ENCODE data around the gene CHST3. TPM values are rescaled to one million over a fixed set of nuclear protein-coding genes. Genes with fewer than 3 reads are reported as not detected.
"Not testable (repeated sequence)": the region's sequence is repeated elsewhere in the genome, so short reads cannot be mapped to it uniquely, and the experiment has no call there.

CHST3 gene
- polyA plus RNA-seq, 4 donors = 0.22 to 7.7 (median 2.5) TPM

DNA sequence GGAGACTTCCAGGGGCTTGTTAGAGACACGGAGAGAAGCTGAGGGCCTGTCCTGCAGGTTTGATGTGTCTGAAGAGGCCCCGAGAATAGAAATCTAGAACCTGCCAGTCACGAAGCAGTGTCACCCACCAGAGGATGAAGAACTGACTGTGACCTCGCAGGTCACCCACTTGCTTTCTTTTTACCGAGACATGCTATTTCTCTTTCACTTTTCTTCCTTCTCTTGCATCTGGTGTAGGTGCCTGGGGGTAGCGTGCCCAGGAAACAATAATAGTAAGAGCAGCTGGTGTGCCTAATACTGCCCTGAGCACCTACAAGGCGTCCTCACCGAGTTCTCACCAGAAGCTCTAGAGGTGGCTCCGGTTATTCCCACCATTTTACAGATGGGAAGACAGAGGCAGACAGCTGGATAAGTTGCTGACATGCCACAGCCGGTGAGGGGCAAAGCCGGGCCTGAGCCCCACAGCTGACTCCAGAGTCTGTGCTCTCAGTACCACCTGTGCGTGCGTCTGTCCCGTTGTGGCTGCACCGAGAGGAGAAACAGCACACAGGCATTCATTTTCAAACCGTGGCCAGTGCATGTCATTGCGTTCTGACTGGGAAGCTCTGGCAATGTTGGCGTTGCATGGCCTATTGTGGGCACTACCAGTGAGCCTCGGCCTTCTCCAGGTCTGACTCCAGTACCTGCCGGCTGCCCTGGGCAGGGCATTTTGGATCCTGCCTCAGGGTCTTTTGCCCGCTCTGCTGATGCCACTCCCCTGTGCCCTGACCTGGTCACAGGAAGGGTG, 7.8 kb downstream of the CHST3 start:
- Histone ChIP-seq H3K9me3 (ENCODE audit: control insufficient read depth in 2 of 2, insufficient read depth in 1 of 2, low read depth in 1 of 2, low read length in 1 of 2) (no peaks in the 10 kb centered on the region), H3K4me1 (ENCODE audit: control insufficient read depth in 3 of 3, insufficient read depth in 2 of 3, low read depth in 1 of 3, low read length in 2 of 3) (peaks cover 0 to 4% (median 2%) of the 10 kb centered on the region in 3 donors), H3K27me3 (ENCODE audit: control insufficient read depth in 3 of 3, insufficient read depth in 3 of 3, low read length in 3 of 3) (no peaks in the 10 kb centered on the region), H3K36me3 (ENCODE audit: control insufficient read depth in 3 of 3, insufficient read depth in 2 of 3, low read depth in 1 of 3, low read length in 3 of 3) (peaks cover 0 to 12% (median 0%) of the 10 kb centered on the region in 3 donors), H3K4me3 (ENCODE audit: low read depth in 1 of 3, low read length in 3 of 3) (no peak overlapping the region), H3K27ac (ENCODE audit: low read depth in 1 of 3, low read length in 2 of 3) (no peak overlapping the region)
- WGBS, 3 donors = 82 to 83% (median 82%) methylated on average over 21 of the region's 21 CpGs
- no peak for DNase-seq
- FAIRE-seq = no peak

DNA sequence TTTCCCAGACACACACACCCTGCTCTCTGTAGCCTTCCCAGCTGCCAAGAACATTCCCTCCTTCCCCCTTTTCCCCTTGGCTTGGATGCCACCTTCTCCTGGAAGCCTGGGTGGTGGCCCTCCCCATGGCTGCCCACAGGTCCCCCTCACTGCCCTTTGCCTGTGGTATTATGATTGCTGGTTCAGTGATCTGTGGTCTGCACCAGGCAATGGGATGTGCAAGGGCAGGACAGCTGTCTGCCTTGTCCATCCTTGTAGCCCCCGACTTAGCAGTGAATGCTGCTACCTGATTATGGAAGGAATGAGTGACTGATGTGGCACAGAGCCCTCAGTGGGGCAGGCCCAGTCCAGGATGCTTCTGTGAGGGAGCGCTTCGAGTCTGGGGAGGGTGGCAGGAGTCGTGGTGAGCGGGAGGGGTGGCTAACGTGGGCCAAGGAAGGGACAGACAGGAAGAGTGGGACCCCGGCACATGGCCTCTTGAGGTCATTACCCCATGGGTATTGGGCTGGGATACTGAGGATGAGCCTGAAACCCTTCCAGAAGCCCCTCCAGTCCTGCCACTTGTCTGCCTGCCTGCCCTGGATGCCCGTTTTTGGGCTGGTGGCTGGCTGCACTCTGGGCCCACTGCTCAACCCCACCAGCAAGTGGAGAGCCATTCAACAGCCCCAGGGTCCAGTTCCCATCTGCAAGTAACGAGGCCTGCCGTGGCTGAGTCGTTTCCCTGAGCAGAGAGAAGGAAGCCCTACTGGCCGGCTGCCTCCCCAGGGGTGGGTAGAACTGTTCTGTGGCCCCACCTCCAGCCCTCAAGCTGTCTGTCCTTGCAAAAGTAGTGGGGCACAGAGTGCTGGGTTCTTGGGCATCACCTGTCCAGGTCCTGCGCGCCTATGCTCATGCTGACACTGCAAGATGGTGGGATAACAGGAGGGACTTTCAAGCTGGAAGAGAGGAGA, 8.8 kb downstream of the CHST3 start:
- H3K4me1 ChIP-seq (ENCODE audit: control insufficient read depth in 3 of 3, insufficient read depth in 2 of 3, low read depth in 1 of 3, low read length in 2 of 3) = peaks cover 0 to 4% (median 2%) of the 10 kb centered on the region in 3 donors
- WGBS, 3 donors = 82 to 89% (median 89%) methylated on average over 13 to 14 of the region's 14 CpGs
- H3K9me3 ChIP-seq (ENCODE audit: control insufficient read depth in 2 of 2, insufficient read depth in 1 of 2, low read depth in 1 of 2, low read length in 1 of 2) = no peaks in the 10 kb centered on the region
- no peak overlapping the region for H3K27ac ChIP-seq (ENCODE audit: low read depth in 1 of 3, low read length in 2 of 3)
- H3K4me3 ChIP-seq (ENCODE audit: low read depth in 1 of 3, low read length in 3 of 3) = no peak overlapping the region
- H3K36me3 ChIP-seq (ENCODE audit: control insufficient read depth in 3 of 3, insufficient read depth in 2 of 3, low read depth in 1 of 3, low read length in 3 of 3) = peaks cover 0 to 12% (median 0%) of the 10 kb centered on the region in 3 donors
- FAIRE-seq = no peak
- no peak for DNase-seq
- no peaks in the 10 kb centered on the region for H3K27me3 ChIP-seq (ENCODE audit: control insufficient read depth in 3 of 3, insufficient read depth in 3 of 3, low read length in 3 of 3)

DNA sequence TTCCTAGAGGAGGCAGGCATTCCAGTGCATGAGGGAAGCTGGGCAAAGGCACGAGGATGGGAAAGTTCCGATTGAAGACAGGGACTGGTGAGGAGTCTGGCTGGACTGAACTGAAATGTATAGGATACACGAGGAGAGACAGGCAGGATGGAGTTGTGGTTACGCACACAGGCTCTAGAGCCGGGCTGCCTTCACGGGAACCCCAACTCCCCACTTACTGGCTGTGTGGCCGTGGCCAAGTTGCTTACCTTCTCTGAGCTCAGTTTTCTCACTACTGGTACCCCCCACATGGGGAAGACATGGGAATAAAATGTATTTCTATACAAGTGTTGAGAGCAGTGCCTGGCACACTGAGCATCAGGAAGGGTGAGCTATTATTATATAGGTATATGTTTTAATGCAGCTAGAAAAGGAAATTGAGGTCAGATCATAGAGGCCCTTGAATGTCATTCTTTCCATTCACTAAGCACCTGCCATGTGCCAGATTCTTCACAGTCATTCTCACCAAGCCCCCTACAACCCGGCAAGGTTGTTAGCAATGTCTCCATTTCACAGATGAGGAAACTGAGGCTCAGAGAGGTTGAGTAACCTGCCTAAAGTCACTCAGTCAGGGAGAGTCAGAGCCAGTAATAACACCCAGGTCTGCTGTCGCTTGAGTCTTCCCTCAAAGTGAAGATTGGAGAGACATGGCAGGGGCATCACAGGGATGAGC, 9.7 kb downstream of the CHST3 start:
- no peaks in the 10 kb centered on the region for H3K27me3 ChIP-seq (ENCODE audit: control insufficient read depth in 3 of 3, insufficient read depth in 3 of 3, low read length in 3 of 3)
- H3K9me3 ChIP-seq (ENCODE audit: control insufficient read depth in 2 of 2, insufficient read depth in 1 of 2, low read depth in 1 of 2, low read length in 1 of 2) = no peaks in the 10 kb centered on the region
- H3K27ac ChIP-seq (ENCODE audit: low read depth in 1 of 3, low read length in 2 of 3) = no peak overlapping the region
- no peak overlapping the region for H3K4me3 ChIP-seq (ENCODE audit: low read depth in 1 of 3, low read length in 3 of 3)
- 77 to 84% (median 84%) methylated on average over 9 of the region's 9 CpGs for WGBS, 3 donors
- peaks cover 0 to 4% (median 2%) of the 10 kb centered on the region in 3 donors for H3K4me1 ChIP-seq (ENCODE audit: control insufficient read depth in 3 of 3, insufficient read depth in 2 of 3, low read depth in 1 of 3, low read length in 2 of 3)
- FAIRE-seq (no peak), DNase-seq (no peak)
- H3K36me3 ChIP-seq (ENCODE audit: control insufficient read depth in 3 of 3, insufficient read depth in 2 of 3, low read depth in 1 of 3, low read length in 3 of 3) = peaks cover 0 to 12% (median 0%) of the 10 kb centered on the region in 3 donors

DNA sequence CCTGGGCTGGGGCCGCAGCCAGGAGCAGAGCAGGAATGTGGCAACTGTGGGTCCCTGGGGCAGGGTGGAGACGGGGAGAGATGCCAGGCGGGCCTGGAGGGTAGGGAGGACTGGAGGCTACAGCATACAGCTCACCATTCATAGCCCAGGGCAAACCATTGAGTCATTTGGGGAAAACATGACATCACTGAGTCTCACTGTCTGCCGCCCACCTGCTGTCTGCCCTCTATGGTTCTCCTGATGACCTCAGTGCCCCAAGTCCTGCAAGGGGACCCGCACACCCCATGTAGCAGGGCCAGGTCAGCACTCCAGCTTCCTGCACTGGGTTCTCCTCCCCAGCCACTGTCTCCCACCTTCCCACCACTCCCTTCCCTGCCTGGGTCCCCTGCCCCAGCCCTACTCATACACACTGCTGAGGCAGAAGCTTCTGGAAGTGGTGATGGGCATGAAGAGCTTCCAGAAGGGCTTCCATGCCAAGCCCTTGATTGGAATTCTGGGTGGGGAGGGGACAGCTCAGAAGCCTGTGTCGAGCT, 10.4 kb downstream of the CHST3 start:
- Histone ChIP-seq H3K27ac (ENCODE audit: low read depth in 1 of 3, low read length in 2 of 3) (no peak overlapping the region), H3K27me3 (ENCODE audit: control insufficient read depth in 3 of 3, insufficient read depth in 3 of 3, low read length in 3 of 3) (no peaks in the 10 kb centered on the region), H3K36me3 (ENCODE audit: control insufficient read depth in 3 of 3, insufficient read depth in 2 of 3, low read depth in 1 of 3, low read length in 3 of 3) (peaks cover 0 to 9% (median 0%) of the 10 kb centered on the region in 3 donors), H3K4me3 (ENCODE audit: low read depth in 1 of 3, low read length in 3 of 3) (no peak overlapping the region), H3K4me1 (ENCODE audit: control insufficient read depth in 3 of 3, insufficient read depth in 2 of 3, low read depth in 1 of 3, low read length in 2 of 3) (peaks cover 0 to 4% (median 2%) of the 10 kb centered on the region in 3 donors), H3K9me3 (ENCODE audit: control insufficient read depth in 2 of 2, insufficient read depth in 1 of 2, low read depth in 1 of 2, low read length in 1 of 2) (no peaks in the 10 kb centered on the region)
- WGBS, 3 donors = 70 to 73% (median 71%) methylated on average over 6 of the region's 6 CpGs
- FAIRE-seq (no peak), DNase-seq (no peak)

DNA sequence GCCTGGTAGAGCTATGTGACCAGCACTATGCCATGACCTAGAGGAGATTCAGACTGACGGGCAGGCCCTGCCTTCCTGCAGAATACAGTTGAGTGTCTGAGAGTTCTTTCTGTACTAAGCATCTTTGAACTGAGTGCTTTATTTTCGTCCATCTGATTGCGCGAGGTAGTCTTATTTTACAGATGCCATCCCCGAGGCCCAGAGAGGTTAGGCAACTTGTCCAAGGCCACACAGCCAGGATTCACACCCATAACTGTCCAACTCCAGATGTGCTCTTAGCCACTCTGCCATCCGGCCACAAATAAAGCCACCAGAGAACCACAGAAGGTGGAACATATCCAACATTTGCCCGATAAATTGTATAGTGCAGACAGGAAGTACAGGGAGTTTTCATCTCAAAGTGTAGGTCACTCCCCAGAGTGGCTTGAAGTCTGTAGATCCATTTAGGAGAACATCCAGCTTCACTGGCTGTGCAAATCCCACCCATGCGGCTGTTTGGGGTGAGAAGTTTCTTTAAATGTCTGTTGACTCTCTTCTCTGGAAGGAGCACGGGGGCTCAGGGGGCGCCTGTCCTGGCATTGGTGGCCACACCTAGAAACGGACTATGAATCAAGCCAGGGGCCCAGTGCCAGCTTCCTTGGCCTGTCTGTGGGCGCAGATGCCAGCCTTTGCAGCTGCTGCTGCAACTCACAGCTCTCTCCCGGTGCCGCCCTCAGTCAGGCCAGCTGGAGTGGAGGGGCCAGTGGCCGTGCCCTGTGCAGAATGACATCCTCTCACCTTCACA, 11.1 kb downstream of the CHST3 start:
- FAIRE-seq (no peak), DNase-seq (peak in 1 of 2 donors; percentile 29)
- Histone ChIP-seq H3K4me3 (ENCODE audit: low read depth in 1 of 3, low read length in 3 of 3) (no peak overlapping the region), H3K9me3 (ENCODE audit: control insufficient read depth in 2 of 2, insufficient read depth in 1 of 2, low read depth in 1 of 2, low read length in 1 of 2) (no peaks in the 10 kb centered on the region), H3K27me3 (ENCODE audit: control insufficient read depth in 3 of 3, insufficient read depth in 3 of 3, low read length in 3 of 3) (no peaks in the 10 kb centered on the region), H3K36me3 (ENCODE audit: control insufficient read depth in 3 of 3, insufficient read depth in 2 of 3, low read depth in 1 of 3, low read length in 3 of 3) (peaks cover 0 to 8% (median 0%) of the 10 kb centered on the region in 3 donors), H3K27ac (ENCODE audit: low read depth in 1 of 3, low read length in 2 of 3) (peak overlapping the region in 1 of 3 donors; percentile 19), H3K4me1 (ENCODE audit: control insufficient read depth in 3 of 3, insufficient read depth in 2 of 3, low read depth in 1 of 3, low read length in 2 of 3) (peaks cover 0 to 4% (median 2%) of the 10 kb centered on the region in 3 donors)
- WGBS, 3 donors = 43 to 64% (median 52%) methylated on average over 15 of the region's 15 CpGs

DNA sequence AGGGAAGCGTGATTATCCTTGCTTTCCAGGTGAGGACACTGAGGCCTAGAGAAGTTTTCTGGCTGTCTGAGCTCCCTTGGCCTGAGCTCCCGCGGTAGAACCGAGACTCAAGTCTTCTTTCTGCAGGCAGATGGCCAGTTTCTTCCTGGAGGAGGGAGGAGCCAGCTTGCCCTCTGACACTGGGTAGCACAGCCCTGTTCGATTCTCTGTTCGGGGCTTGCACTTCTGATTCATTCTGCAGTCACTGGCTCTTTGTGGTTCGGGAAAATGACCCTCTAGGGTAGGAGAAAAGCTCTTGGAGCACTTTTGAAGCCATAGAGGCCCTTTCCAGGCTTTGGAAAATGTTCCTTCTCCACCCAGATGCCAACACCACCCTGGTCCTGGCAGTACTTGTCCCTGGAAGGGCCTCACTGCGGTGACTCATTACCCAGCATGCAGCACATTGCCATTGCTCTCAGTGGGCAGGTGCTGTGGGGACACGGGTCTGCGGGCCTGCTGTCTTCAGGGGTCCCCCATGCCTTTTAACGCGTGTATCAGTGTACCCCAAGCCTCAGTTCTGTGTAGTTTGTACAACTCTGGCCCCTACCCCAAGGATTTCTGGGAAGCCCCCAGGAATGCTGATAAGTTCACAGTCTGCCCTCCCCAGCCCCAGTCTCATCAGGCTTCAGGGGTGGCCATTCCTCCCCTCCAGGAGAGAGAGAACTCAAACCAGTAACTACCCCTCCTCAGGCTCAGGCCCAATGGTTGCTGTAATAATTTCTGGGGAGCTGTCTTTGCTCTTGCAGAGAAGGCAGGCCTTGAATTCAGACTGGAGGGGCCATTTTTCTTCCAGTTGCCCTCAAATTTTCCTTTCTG, 11.9 kb downstream of the CHST3 start:
- FAIRE-seq (no peak), DNase-seq (peak in 1 of 2 donors; percentile 41)
- no peaks in the 10 kb centered on the region for H3K9me3 ChIP-seq (ENCODE audit: control insufficient read depth in 2 of 2, insufficient read depth in 1 of 2, low read depth in 1 of 2, low read length in 1 of 2)
- H3K4me3 ChIP-seq (ENCODE audit: low read depth in 1 of 3, low read length in 3 of 3) = no peak overlapping the region
- peaks cover 0 to 4% (median 2%) of the 10 kb centered on the region in 3 donors for H3K4me1 ChIP-seq (ENCODE audit: control insufficient read depth in 3 of 3, insufficient read depth in 2 of 3, low read depth in 1 of 3, low read length in 2 of 3)
- H3K36me3 ChIP-seq (ENCODE audit: control insufficient read depth in 3 of 3, insufficient read depth in 2 of 3, low read depth in 1 of 3, low read length in 3 of 3) = peaks cover 0 to 8% (median 0%) of the 10 kb centered on the region in 3 donors
- WGBS, 3 donors = 28 to 49% (median 47%) methylated on average over 12 of the region's 12 CpGs
- no peaks in the 10 kb centered on the region for H3K27me3 ChIP-seq (ENCODE audit: control insufficient read depth in 3 of 3, insufficient read depth in 3 of 3, low read length in 3 of 3)
- peak overlapping the region in 1 of 3 donors; percentile 19 for H3K27ac ChIP-seq (ENCODE audit: low read depth in 1 of 3, low read length in 2 of 3)

DNA sequence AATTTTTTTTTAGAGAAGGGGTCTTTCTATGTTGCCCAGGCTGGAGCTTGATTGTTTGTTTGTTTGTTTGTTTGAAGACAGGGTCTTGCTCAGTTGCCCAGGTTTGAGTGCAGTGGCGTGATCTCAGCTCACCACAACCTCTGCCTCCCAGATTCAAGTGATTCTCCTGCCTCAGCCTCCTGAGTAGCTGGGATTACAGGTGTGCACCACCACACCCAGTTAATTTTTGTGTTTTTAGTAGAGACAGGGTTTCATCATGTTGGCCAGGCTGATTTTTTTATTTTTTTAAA, 13.4 kb downstream of the CHST3 start:
- WGBS, 3 donors = 94 to 98% (median 96%) methylated on average over 1 of the region's 1 CpG
- not testable (repeated sequence) for DNase-seq; H3K9me3 ChIP-seq (ENCODE audit: control insufficient read depth in 2 of 2, insufficient read depth in 1 of 2, low read depth in 1 of 2, low read length in 1 of 2); H3K4me3 ChIP-seq (ENCODE audit: low read depth in 1 of 3, low read length in 3 of 3); H3K4me1 ChIP-seq (ENCODE audit: control insufficient read depth in 3 of 3, insufficient read depth in 2 of 3, low read depth in 1 of 3, low read length in 2 of 3); H3K27me3 ChIP-seq (ENCODE audit: control insufficient read depth in 3 of 3, insufficient read depth in 3 of 3, low read length in 3 of 3); H3K36me3 ChIP-seq (ENCODE audit: control insufficient read depth in 3 of 3, insufficient read depth in 2 of 3, low read depth in 1 of 3, low read length in 3 of 3); FAIRE-seq; H3K27ac ChIP-seq (ENCODE audit: low read depth in 1 of 3, low read length in 2 of 3)
